Osteocyte (in vitro differentiated cells): Measurements from ENCODE around the gene GRIK2. TPM values are rescaled to one million over a fixed set of nuclear protein-coding genes. Genes with fewer than 3 reads are reported as not detected.

Experiments
- DNase-seq: peaks from one replicate; pipeline ENCODE4 v3.0.0; 2021; ENCODE audit warnings: mixed read lengths; ENCODE audit not compliant: unreplicated experiment; ENCODE audit errors: extremely low spot score
- H3K27ac Mint-ChIP-seq: one replicate; pipeline ENCODE4 v1.8.0; 2021; ENCODE audit warnings: mild to moderate bottlenecking, mixed read lengths; ENCODE audit not compliant: unreplicated experiment
- H3K27me3 Mint-ChIP-seq: one replicate; pipeline ENCODE4 v1.8.0; 2021; ENCODE audit warnings: mixed read lengths; ENCODE audit not compliant: unreplicated experiment
- H3K36me3 Mint-ChIP-seq: one replicate; pipeline ENCODE4 v1.8.0; 2021; ENCODE audit warnings: mixed read lengths; ENCODE audit not compliant: unreplicated experiment
- H3K4me1 Mint-ChIP-seq: one replicate; pipeline ENCODE4 v1.8.0; 2021; ENCODE audit warnings: mixed read lengths; ENCODE audit not compliant: unreplicated experiment
- H3K4me3 Mint-ChIP-seq: one replicate; pipeline ENCODE4 v1.8.0; 2021; ENCODE audit warnings: mild to moderate bottlenecking, moderate library complexity, mixed read lengths; ENCODE audit not compliant: unreplicated experiment
- H3K9me3 Mint-ChIP-seq: one replicate; pipeline ENCODE4 v1.8.0; 2021; ENCODE audit warnings: mixed read lengths; ENCODE audit not compliant: unreplicated experiment
- CTCF ChIP-seq: fragments of 200-600 bp; sonication (generic); IDR thresholded peaks from 2 replicates; pipeline ENCODE4 v1.5.0; 2021; ENCODE audit warnings: antibody characterized with exemption, mild to moderate bottlenecking, moderate library complexity
- total RNA-seq: library from RNA; stranded (reverse); gene quantifications from 2 replicates; pipeline ENCODE4 v1.2.1, GENCODE V29; 2021

The GRIK2 gene
- total RNA-seq, 1 donor from 2014 or later: 7.1 TPM

- no peak for DNase-seq
- peaks cover 5% of the 10 kb centered on the region for H3K9me3 Mint-ChIP-seq
- no peaks in the 10 kb centered on the region for H3K27me3 Mint-ChIP-seq
- H3K4me1 Mint-ChIP-seq: peaks cover 16% of the 10 kb centered on the region
- no peak overlapping the region for H3K4me3 Mint-ChIP-seq
- no peaks in the 10 kb centered on the region for H3K36me3 Mint-ChIP-seq
- no peak overlapping the region for H3K27ac Mint-ChIP-seq
- TF ChIP-seq CTCF: no peak
Observed at GRCh38 chr6:101936516-101936915, 543.0 kb downstream of the GRIK2 start.

- no peak for DNase-seq
- no peaks in the 10 kb centered on the region for H3K27me3 Mint-ChIP-seq
- no peak overlapping the region for H3K4me3 Mint-ChIP-seq
- H3K36me3 Mint-ChIP-seq: no peaks in the 10 kb centered on the region
- H3K4me1 Mint-ChIP-seq: peaks cover 11% of the 10 kb centered on the region
- TF ChIP-seq CTCF: no peak
- no peak overlapping the region for H3K27ac Mint-ChIP-seq
- H3K9me3 Mint-ChIP-seq: peaks cover 5% of the 10 kb centered on the region
Observed at GRCh38 chr6:101937108-101937507, 543.6 kb downstream of the GRIK2 start.

- no peaks in the 10 kb centered on the region for H3K4me1 Mint-ChIP-seq
- no peak for TF ChIP-seq CTCF
- H3K27me3 Mint-ChIP-seq: no peaks in the 10 kb centered on the region
- no peak overlapping the region for H3K27ac Mint-ChIP-seq
- H3K36me3 Mint-ChIP-seq: no peaks in the 10 kb centered on the region
- DNase-seq: no peak
- no peak overlapping the region for H3K4me3 Mint-ChIP-seq
- H3K9me3 Mint-ChIP-seq: peaks cover 15% of the 10 kb centered on the region
Observed at GRCh38 chr6:101940391-101940790, 546.9 kb downstream of the GRIK2 start.

GRCh38 chr6:101956961-101957360 lies 563.5 kb downstream of the GRIK2 start:
- peaks cover 1% of the 10 kb centered on the region for H3K36me3 Mint-ChIP-seq
- no peak for DNase-seq
- no peak overlapping the region for H3K4me3 Mint-ChIP-seq
- peaks cover 4% of the 10 kb centered on the region for H3K4me1 Mint-ChIP-seq
- no peak overlapping the region for H3K27ac Mint-ChIP-seq
- no peak for TF ChIP-seq CTCF
- peaks cover 18% of the 10 kb centered on the region for H3K9me3 Mint-ChIP-seq
- no peaks in the 10 kb centered on the region for H3K27me3 Mint-ChIP-seq

- no peak for TF ChIP-seq CTCF
- Mint-ChIP-seq H3K27me3 (no peaks in the 10 kb centered on the region), H3K4me1 (peaks cover 4% of the 10 kb centered on the region), H3K36me3 (peaks cover 1% of the 10 kb centered on the region), H3K27ac (no peak overlapping the region), H3K4me3 (no peak overlapping the region), H3K9me3 (peaks cover 13% of the 10 kb centered on the region)
- DNase-seq: no peak
Observed at GRCh38 chr6:101961357-101961756, 567.8 kb downstream of the GRIK2 start.
